ENCODE measurements around the gene ADSS1. TPM values are rescaled to one million over a fixed set of nuclear protein-coding genes. Genes with fewer than 3 reads are reported as not detected.
"Not testable (repeated sequence)": the region's sequence is repeated elsewhere in the genome, so short reads cannot be mapped to it uniquely, and the experiment has no call there.

Gene ADSS1
- polyA plus RNA-seq, 3 donors, result 12.6 to 15.1 (median 14.1) TPM

DNA sequence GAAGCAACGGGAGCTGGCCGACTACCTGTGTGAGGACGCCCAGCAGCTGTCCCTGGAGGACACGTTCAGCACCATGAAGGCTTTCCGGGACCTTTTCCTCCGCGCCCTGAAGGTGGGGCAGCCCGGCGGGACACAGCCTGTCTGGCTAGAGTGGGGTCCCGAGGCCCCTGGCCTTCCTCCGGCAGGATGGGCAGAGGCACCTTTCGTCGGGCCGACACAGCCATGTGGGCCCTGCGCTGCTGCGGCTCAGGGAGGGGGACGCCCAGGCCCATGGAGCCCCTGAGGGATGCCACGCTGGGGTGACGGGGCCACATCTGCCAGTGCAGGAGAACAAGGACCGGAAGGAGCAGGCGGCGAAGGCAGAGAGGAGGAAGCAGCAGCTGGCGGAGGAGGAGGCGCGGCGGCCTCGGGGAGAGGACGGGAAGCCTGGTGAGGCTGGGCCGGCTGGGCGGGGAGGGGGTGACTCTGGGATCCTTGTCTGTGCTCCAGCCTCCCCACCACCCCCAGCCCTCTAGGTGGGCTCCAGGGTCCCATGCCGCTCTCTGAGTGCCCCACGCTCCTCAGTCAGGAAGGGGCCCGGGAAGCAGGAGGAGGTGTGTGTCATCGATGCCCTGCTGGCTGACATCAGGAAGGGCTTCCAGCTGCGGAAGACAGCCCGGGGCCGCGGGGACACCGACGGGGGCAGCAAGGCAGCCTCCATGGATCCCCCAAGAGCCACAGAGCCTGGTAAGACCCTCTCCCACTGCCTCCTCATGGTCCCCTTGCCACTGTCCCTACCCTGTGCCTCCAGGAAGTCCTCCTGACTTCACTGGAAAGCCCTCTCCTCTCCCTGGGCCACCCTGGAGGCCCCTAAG is 10.9 kb upstream of the ADSS1 start:
- no peak for DNase-seq (ENCODE audit: low read depth in 3 of 3, low spot score in 2 of 3)

DNA sequence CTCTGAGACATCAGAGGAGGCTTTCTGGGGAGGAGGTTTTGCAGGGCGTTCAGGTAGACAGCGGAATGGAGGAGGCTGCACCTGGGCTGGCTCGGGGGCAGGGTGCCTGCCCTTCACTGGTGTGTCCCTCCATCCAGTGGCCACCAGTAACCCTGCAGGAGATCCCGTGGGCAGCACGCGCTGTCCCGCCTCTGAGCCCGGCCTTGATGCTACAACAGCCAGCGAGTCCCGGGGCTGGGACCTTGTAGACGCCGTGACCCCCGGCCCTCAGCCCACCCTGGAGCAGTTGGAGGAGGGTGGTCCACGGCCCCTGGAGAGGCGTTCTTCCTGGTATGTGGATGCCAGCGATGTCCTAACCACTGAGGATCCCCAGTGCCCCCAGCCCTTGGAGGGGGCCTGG is 10.0 kb upstream of the ADSS1 start:
- no peak for DNase-seq (ENCODE audit: low read depth in 3 of 3, low spot score in 2 of 3)

DNA sequence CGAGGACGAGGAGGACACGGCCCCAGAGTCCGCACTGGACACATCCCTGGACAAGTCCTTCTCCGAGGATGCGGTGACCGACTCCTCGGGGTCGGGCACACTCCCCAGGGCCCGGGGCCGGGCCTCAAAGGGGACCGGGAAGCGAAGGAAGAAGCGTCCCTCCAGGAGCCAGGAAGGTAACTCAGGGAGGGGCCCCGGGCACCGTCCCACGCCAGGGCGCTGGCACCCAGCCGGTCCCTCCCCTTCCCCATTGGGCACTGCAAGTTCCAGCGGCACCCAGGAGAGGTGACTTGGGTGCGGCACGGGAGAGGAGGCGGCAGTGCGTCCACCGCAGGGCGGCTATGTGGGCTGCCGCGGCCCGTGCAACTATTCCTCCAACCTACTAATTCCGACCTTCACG is 9.3 kb upstream of the ADSS1 start:
- no peak for DNase-seq (ENCODE audit: low read depth in 3 of 3, low spot score in 2 of 3)

DNA sequence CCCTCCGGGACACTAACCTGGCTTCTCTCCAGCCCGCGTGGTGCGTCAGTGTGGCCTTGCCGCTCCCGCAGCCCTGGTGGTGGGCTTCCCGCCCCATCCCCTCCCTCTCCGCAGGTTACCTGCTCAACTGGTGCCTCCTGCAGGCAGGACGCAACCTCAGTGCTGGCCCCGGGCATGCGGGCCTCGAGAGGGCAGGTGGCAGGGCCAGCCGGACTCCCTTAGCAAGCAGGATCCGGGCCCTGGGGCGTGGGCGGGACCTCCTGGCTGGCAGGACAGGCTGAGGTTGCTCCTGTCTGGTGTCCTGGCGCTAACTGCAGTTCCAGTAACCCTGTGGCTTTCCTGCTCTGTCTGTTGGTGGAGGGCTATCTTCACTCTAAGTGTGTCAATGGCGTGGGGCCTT is 8.6 kb upstream of the ADSS1 start:
- DNase-seq (ENCODE audit: low read depth in 3 of 3, low spot score in 2 of 3), result no peak

DNA sequence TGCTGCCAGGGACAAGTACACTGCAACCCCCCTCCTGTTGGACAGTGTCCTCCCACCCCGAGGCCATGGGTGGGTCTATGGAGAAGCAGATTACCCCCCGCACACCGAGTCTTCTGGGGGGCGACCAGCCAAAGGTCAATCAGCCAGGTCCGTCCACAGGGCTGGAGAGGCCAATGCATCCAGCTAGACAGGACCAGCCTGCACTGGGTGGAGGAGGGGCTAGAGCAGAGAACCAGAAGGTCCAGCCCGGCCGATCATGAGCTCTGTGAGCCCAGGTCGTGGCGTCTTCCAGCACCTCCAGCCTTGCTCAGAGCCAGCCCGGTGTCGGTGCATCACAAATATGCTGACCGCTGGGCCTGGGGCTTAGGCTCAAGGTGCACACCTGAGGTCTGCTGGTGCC is 8.2 kb upstream of the ADSS1 start:
- DNase-seq (ENCODE audit: low read depth in 3 of 3, low spot score in 2 of 3), result no peak

DNA sequence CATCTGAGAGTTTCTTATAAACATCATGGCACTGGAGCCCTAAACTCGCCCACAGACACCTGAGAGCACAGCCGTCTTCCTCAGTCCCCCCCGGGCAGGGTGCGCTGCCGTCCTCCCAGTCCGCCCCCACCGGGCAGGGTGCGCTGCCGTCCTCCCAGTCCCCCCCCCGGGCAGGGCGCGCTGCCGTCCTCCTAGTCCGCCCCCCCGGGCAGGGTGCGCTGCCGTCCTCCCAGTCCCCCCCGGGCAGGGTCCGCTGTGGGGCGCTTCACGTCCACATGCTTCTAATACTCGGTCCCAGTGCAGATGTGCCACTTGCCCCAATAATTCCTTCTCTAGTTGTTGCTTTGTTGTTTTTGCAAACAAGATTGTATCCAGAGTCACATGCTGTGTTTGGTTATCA is 6.9 kb upstream of the ADSS1 start:
- no peak for DNase-seq (ENCODE audit: low read depth in 3 of 3, low spot score in 2 of 3)

DNA sequence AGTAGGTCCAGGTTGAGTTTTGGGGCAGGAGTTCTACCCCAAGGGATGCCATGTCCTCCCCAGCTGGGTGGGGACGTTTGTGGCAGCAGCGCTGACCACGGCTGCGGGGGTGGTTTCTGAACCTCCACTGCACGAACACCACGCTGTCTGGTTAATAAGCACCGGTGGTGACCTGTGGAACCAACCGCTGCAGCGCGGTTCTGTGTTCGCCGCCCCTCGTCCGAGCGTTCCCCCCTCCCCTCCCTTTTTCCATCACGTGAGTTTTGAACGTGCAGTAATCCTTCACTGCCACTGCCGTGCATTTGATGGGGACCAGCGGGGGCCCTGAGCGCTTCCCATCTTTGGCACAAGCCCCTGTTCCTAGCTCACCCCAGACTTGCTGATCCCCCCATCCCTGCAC is 6.4 kb upstream of the ADSS1 start:
- no peak for DNase-seq (ENCODE audit: low read depth in 3 of 3, low spot score in 2 of 3)

DNA sequence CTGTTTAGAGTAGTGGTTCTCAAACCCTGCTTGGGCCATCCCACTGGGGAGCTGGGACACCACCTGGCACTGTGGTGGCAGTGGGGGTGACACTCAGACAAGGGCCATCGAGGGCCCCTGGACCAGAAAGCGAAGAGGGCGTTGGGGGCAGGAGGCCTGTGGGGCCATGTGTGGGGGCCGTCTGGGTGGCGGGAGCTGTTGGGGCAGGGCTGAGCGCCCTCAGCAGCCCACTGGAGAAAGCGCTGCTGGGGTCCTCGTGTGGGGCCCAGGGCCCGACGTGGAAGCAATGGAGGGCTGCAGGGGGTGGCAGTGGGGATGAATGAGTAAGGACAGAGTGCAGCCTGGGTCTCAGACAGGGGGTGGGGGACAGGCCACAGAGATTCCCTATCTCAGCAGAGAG is 5.9 kb upstream of the ADSS1 start:
- no peak for DNase-seq (ENCODE audit: low read depth in 3 of 3, low spot score in 2 of 3)

DNA sequence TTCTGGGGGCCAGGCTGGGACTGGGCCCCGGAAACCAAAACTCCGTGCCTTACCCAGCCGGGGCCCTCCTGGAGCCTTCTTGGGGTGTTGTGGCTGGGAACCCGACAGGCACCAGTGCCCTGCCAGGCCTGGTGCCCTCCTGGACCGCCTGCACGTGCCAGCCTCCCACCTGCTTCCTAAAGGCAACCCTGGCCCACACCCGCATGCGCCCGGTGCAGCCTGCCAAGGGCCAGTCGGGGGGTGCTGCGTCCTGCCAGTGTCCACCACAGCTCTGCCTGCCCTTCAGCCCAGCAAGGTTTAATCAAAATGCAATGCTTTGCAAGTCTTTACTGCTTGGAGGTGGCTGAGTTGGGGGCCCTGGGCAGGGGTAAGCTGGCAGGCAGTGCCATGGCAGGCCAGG is 5.2 kb upstream of the ADSS1 start:
- no peak for DNase-seq (ENCODE audit: low read depth in 3 of 3, low spot score in 2 of 3)

DNA sequence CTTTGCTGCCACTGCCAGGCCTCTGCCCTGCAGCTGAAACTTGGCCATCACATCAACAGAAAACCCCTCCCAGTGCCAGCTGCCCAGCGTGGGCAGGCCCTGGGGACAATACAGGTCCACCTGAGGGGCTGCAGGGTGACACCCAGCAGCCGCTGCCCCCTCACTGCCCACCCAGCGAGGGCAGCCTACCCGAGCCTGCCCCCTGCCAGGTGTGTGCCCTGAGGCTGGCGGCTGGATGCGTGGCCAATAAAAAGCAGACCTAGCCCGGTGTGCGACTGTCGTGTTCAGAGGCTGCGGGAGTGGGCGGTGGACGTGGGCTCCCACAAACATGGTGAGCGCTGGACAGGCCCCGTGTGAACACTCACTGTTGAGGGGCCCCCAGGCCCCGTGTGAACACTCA is 4.7 kb upstream of the ADSS1 start:
- DNase-seq (ENCODE audit: low read depth in 3 of 3, low spot score in 2 of 3), result no peak

DNA sequence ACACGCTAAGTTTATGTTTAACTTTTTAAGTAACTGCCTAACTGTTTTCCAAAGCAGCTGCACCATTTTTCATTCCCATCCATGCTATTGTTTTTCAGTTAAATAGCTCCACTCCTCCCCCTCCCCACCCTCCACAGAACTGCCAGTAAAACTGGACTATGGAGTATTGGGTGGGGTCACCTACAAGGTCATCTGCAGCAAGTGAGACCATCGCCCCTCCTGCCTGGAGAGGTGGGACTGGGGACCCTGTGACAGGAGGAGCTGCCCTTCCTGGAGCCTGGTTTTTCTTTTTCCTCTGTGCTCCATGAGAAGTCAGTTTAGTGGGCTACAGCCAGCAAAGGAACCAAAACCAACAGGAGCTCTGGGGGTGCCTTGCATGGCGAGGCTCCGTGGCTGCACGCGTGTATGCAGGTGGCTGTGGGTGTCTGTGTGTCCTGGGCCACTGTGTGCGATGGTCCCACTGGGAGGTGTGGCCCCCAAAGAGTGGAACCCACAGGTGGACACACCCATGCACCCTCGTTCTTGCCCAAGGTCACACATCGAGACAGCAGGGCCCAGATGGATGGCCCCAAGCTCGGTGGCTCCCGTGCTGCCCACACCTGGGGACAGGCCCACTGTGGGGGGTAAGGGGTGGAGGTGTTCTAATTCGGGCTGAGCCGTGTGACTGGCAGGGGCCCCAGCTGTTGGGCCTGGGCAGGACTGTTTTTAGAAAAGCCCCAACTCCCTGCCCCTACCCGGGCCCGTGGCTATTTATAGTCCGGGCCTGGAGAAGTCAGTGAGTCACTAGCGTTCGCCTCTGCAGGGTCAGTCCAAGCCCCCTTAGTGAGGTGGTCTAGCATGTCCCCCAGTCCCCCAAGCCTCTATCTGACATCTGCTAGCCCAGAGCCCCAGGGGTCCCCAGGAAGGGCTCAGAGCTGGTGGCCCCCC is 2.3 kb upstream of the ADSS1 start:
- no peak for DNase-seq (ENCODE audit: low read depth in 3 of 3, low spot score in 2 of 3)

DNA sequence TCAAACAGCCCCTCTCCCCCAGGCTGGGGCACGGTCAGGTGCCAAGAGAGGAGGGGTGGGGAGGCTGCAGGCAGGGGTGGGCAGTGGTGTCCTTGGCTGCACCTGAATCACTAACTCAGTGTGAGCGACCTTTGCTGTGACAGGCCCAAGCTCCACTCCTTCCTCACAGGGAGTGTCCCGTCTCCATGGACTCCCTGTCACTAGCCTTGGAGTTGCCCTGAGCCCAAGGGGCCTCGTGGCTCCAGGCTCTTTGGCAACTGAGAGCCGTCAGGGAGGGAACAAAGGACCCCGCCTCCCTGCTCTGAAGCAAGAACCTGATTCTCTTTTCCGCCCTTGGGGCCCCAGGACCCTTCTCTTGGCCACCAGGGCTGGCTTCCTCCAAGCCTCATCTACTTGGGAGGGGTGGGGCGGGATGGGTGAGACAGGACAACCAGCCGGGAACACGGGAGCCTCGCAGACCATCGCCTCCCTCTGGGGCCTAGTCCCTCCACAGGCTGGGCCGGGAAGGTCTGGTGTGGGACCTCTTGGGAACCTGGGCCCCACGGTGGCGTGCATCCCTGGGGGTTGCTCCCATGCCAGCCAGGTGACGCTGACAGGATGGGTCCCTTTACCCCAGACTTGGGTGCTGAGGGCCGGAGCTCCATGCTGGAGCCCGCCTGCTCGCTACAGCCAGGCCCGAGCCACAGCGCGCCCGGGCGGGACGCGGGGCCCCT is 935 bp upstream of the ADSS1 start:
- no peak for DNase-seq (ENCODE audit: low read depth in 3 of 3, low spot score in 2 of 3)

DNA sequence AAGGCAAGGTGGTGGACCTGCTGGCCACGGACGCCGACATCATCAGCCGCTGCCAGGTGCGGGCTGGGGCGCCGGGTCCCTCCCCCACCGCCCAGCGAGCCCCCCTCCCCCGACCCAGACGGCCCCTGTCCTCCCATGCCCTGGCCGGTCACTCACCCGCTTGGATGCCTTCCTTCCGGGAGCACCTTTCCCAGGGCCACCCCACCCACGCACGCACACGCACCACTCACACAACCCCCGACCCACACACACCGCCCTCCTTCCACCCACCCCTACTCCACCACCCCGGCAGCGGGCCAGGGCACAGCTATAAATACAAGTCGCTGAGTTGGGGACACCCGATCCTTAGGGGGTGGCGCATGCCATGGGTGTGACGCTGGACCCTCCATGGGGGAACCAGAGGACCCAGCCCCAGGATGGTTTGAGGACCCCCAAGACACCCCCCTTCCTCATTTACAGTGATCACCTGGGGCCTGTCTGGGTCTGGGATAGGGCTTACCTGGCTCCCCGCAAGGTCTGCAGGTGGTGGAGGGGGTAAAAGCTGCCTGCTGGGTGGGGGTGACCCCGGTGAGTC is 465 bp downstream of the ADSS1 start:
- no peak for DNase-seq (ENCODE audit: low read depth in 3 of 3, low spot score in 2 of 3)

DNA sequence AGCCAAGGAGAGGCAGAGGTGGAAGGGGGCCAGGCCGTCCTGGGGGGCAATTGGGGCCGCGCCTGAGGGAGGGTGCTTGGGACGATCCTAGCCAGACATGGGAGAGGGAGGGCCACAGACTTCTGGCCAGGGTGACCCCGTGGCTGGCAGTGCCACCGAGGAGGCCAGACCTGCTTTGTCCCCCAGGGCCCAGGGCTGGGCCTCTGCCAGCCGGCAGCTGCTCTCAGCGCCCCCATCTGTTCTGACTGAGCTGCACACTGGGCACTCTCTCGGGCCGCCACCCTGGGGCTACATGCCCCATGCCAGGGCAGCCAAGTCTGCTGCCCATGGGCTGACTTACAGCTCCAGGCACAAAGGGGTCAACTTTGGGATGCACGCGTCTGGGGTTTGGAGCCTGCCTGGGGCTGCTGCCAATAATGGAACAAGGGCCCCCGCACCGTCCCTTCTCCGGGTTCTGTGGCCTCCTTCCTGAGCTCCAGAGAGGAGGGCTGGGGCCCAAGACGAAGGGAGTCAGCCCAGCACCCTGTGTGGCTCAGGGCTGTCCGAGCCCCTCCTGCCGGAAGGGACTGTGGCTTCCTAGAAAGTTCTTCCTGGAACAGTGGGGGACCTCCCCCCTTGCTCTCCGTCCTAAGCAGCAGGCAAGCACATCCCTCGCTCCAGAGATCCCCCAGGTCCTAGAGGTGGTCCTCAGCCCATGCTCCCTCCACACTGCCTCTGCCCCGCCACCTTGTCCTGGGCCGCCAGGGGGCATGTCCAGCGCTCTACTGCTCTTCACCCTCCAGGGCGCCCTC is 1.1 kb downstream of the ADSS1 start:
- no peak for DNase-seq (ENCODE audit: low read depth in 3 of 3, low spot score in 2 of 3)

DNA sequence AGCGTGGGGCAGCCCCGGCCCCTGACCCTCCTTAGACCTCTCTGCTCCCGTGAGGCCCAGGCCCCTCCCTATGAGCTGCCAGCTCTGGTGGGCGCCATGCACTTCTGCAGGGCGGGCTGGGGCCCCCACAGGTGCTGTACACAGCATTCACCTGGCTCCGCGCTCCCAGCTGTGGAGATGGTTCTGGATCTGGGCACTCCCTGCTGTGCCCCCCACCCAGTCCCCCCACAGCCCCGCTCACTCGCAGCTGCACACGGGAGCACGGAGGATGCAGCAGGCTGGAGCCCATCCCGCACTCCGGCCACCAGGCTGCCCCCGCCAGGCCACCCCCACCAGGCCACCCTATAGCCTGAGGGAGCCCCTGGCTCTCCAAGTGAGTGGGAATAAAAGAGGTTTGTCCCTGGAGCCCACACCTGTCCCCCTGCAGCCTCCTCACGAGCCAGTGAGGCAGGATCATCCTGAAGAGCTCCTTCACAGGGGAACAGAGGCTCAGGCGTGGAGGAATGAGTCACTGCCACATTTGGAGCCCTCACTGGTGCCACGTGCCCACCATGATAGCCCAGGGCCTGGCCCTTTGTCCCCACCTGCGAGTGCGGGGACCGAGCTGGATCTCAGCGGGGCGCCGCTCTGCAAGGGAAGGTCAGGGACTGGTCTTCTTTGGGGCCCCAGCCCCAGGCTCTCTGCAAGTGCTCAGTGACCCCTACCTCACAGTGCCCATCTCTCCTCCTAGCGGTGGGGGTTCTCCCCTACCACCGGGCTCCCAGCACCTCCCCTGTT is 1.9 kb downstream of the ADSS1 start:
- no peak for DNase-seq (ENCODE audit: low read depth in 3 of 3, low spot score in 2 of 3)

DNA sequence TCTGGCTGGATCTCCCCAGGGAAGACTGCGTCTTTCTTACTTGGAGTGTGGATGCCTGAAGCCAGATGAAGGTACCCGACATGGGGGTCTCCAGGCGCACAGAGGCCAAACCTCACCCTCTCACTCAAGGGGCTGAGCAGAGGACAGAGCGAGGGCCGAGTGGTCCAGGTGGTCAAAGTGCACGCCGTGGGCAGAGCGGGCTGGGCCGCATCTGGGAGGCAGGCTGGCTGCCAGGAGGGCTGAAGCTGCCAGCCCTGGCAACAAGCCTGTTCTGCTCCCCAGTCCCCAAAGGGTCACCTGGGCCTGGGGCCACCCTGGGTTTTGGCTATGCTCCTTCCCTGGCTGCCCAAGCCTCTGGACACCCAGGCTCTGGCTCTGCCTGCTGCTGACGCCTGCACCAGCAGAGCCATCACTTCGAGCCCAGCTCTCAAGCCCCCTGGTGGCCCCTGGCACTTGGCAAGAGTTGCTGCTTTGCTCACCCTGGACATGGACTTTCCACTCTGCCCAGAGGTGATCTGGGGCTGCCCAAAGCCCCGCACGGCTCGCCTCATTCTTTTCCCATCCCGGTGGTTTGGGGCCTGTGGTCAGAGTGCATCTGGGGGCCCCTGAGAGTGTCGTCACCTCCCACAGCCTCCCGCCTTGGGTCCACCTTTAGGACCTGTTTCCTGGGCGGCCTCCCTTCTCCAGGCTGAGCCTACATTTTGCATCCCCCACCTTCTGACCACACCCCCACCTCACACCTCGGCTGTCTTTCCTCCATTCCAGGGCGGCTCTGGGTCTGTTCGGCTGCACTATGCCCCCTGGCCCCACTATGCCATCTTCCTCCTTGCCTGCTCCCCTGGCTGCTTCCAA is 2.8 kb downstream of the ADSS1 start:
- DNase-seq (ENCODE audit: low read depth in 3 of 3, low spot score in 2 of 3), result no peak

DNA sequence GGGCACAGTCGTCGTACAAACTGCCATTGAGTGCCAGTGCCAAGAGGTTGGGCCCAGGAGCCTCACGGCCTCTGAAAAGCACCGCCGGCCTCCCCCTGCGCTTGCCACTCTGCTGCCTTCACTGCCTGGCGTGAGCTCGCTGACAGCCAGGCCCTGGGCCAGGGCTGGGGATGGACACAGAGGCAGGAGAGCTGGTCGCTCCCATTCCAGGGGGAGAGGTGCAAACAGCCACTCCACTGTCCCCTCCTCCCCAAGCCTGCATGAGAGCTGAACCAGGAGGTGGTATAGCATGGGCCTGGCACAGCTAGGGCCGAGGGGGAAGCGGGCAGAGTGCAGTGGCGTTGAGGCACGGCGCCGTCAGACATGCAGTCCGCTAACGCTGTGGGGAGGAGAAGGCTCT is 4.6 kb downstream of the ADSS1 start:
- no peak for DNase-seq (ENCODE audit: low read depth in 3 of 3, low spot score in 2 of 3)

DNA sequence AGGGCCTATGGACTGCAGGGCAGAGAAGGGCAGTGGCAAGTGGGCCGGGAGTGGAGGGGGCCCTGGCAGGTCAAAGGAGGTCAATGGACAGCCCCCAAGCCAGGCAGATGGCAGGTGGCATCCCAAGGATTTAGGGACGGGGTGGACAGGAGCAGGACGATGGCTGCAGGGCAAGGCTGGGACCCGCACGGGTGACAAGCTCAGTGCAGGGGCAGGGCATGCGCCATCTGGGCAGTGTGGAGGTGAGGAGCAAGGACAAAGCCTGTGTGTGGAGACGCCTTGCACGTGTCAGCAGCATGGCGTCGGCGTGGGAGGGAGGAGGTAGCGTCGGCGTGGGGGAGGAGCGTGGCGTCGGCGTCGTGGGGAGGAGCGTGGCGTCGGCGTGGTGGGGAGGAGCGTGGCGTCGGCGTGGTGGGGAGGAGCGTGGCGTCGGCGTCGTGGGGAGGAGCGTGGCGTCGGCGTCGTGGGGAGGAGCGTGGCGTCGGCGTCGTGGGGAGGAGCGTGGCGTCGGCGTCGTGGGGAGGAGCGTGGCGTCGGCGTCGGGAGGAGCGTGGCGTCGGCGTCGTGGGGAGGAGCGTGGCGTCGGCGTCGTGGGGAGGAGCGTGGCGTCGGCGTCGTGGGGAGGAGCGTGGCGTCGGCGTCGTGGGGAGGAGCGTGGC is 5.3 kb downstream of the ADSS1 start:
- not testable (repeated sequence) for DNase-seq (ENCODE audit: low read depth in 3 of 3, low spot score in 2 of 3)

Measured in right renal cortex interstitium (tissue), 3 donors.